Endothelial cell of umbilical vein (primary cell): ENCODE results near the gene RBPJ. TPM values are rescaled to one million over a fixed set of nuclear protein-coding genes. Genes with fewer than 3 reads are reported as not detected.

Experiments
- BruUV-seq: library from RNA; stranded (reverse); fragments of 400-500 nt; replicated peaks from 2 replicates; lab custom pipeline; 2021; lab: Mats Ljungman, UMichigan
- CTCF ChIA-PET: fragments of 300-600, 350-600 bp; sonication (Branson Sonifier 250); formaldehyde crosslinking; loops from one replicate; lab custom pipeline; 2021; ENCODE audit warnings: antibody characterized with exemption, inconsistent platforms; lab: Charles Lee
- POLR2A ChIA-PET: fragments of 300-600, 350-600 bp; sonication (Branson Sonifier 250); formaldehyde crosslinking; loops from one replicate; lab custom pipeline; 2021; ENCODE audit warnings: antibody characterized with exemption, inconsistent platforms; lab: Charles Lee
- DNase-seq: peaks from one replicate; pipeline ENCODE4 v3.0.0-alpha.2; 2011; ENCODE audit warnings: low read depth, low spot score
- FAIRE-seq: peaks from 2 replicates; lab custom pipeline; 2011; peaks lifted over from hg19 to GRCh38; lab: Jason Lieb, UNC
- H2AFZ ChIP-seq: 2 replicates; pipeline ENCODE4 v1.6.0; 2012; ENCODE audit warnings: low read depth, low read length, control low read depth, inconsistent platforms
- H3K27ac ChIP-seq: 2 replicates; pipeline ENCODE4 v1.5.1; 2011; ENCODE audit warnings: low read depth, mild to moderate bottlenecking, control low read depth, low read length, moderate library complexity; ENCODE audit not compliant: insufficient read depth
- H3K27me3 ChIP-seq, 2 experiments: 2 replicates each; pipeline versions ENCODE4 v1.6.0 to v1.6.1; 2011; ENCODE audit warnings: low read length in 2 of 2, mixed read lengths in 1 of 2; ENCODE audit not compliant: control insufficient read depth in 2 of 2, insufficient read depth in 2 of 2
- H3K36me3 ChIP-seq, 2 experiments: 2 replicates in 1 of 2; 3 replicates in 1 of 2; pipeline ENCODE4 v1.5.1; 2011; ENCODE audit warnings: low read length in 2 of 2, mild to moderate bottlenecking in 1 of 2, moderate library complexity in 1 of 2; ENCODE audit not compliant: control insufficient read depth in 2 of 2, insufficient read depth in 2 of 2; ENCODE audit errors: extremely low read depth in 1 of 2
- H3K4me1 ChIP-seq: 3 replicates; pipeline ENCODE4 v1.5.1; 2011; ENCODE audit warnings: mild to moderate bottlenecking, low read length; ENCODE audit not compliant: control insufficient read depth, insufficient read depth; ENCODE audit errors: extremely low read depth
- H3K4me2 ChIP-seq: 2 replicates; pipeline ENCODE4 v1.6.1; 2011; ENCODE audit warnings: low read length, control low read depth, mixed read lengths; ENCODE audit not compliant: insufficient read depth
- H3K4me3 ChIP-seq, 3 experiments: fragments of 200-600 bp in 1 of 3; sonication (generic), shearing (Covaris generic) in 1 of 3; replicated peaks in 1 of 3; 2 replicates each; pipeline ENCODE4 v1.5.1; 2011 to 2016; ENCODE audit warnings: control low read depth in 3 of 3, low read length in 3 of 3, mild to moderate bottlenecking in 2 of 3, inconsistent platforms in 1 of 3, low read depth in 1 of 3, moderate library complexity in 1 of 3; ENCODE audit not compliant: insufficient read depth in 1 of 3
- H3K79me2 ChIP-seq: 2 replicates; pipeline ENCODE4 v1.6.0; 2012; ENCODE audit warnings: low read length, inconsistent platforms; ENCODE audit not compliant: control insufficient read depth, insufficient read depth
- H3K9ac ChIP-seq: replicated peaks from 2 replicates; pipeline ENCODE3; 2011; ENCODE audit warnings: low read length, control low read depth; ENCODE audit not compliant: insufficient read depth; ENCODE audit errors: extremely low read depth
- H3K9me1 ChIP-seq: replicated peaks from 3 replicates; pipeline ENCODE4 v1.6.0; 2011; ENCODE audit warnings: mild to moderate bottlenecking, low read length; ENCODE audit not compliant: control insufficient read depth, insufficient read depth; ENCODE audit errors: extremely low read depth
- H3K9me3 ChIP-seq: replicated peaks from 2 replicates; pipeline ENCODE4 v1.5.1; 2012; ENCODE audit warnings: low read length, inconsistent platforms; ENCODE audit not compliant: control insufficient read depth, insufficient read depth
- H4K20me1 ChIP-seq: replicated peaks from 2 replicates; pipeline ENCODE3; 2011; ENCODE audit warnings: mild to moderate bottlenecking, low read length; ENCODE audit not compliant: control insufficient read depth, insufficient read depth; ENCODE audit errors: extremely low read depth
- EZH2 ChIP-seq: IDR thresholded peaks from 2 replicates; pipeline ENCODE4 v1.6.1; 2012; ENCODE audit warnings: borderline replicate concordance, low read depth, mild to moderate bottlenecking, moderate library complexity, low read length, inconsistent platforms; ENCODE audit not compliant: severe bottlenecking
- FOS ChIP-seq: IDR thresholded peaks from 2 replicates; pipeline ENCODE4 v1.6.1; 2011; ENCODE audit warnings: mild to moderate bottlenecking, low read length, moderate library complexity, borderline replicate concordance; ENCODE audit not compliant: insufficient read depth
- GATA2 ChIP-seq: IDR thresholded peaks from 2 replicates; pipeline ENCODE4 v1.7.0; 2011; ENCODE audit warnings: low read depth, mild to moderate bottlenecking, moderate library complexity, mixed read lengths, low read length; ENCODE audit not compliant: insufficient read length, insufficient read depth
- MYC ChIP-seq: IDR thresholded peaks from one replicate; pipeline ENCODE4 v1.6.1; 2011; ENCODE audit warnings: mild to moderate bottlenecking, low read depth, low read length
- POLR2A ChIP-seq: IDR thresholded peaks from 2 replicates; pipeline ENCODE4 v1.6.1; 2012; ENCODE audit warnings: low read depth, mild to moderate bottlenecking, control low read depth, low read length
- POLR2AphosphoS5 ChIP-seq: IDR thresholded peaks from 2 replicates; pipeline ENCODE4 v1.6.1; 2012; ENCODE audit warnings: low read depth, mild to moderate bottlenecking, control low read depth, low read length, moderate library complexity; ENCODE audit not compliant: insufficient read depth
- dilution Hi-C: fragments of 300-500 bp; cut with MboI; formaldehyde crosslinking; loops from one replicate; pipeline ENCODE4 v1.15.0; 2019; ENCODE audit warnings: low sequenced_read_pairs; ENCODE audit not compliant: extremely low pct_ligation_motif_present
- intact Hi-C: fragments of 100-400 bp; cut with micrococcal nuclease; formaldehyde crosslinking; loops from one replicate; pipeline ENCODE4 v1.10.0; 2022
- polyA plus RNA-seq, 4 experiments: library from polyadenylated mRNA; depleted of rRNA in 3 of 4; stranded (reverse) in 3 of 4; unstranded in 1 of 4; fragments of >200 nt; gene quantifications; 2 replicates each; pipeline versions ENCODE4 v1.2.1 to v1.2.3, GENCODE V29; 2011 to 2012; ENCODE audit warnings: missing spikeins in 1 of 4
- total RNA-seq: library from RNA; stranded (reverse); gene quantifications from 2 replicates; pipeline ENCODE4 v1.2.3, GENCODE V29; 2021
- TF ChIP-seq, protein P1 (sequence below): IDR thresholded peaks from 2 replicates; pipeline ENCODE4 v1.6.1; 2011; ENCODE audit not compliant: insufficient read depth, insufficient read length

The RBPJ gene
- total and polyA plus RNA-seq, 2 donors (not counting 3 experiments of a cell fraction or from before 2014, with no cell fraction given) = 17.0 to 42.9 TPM

DNA sequence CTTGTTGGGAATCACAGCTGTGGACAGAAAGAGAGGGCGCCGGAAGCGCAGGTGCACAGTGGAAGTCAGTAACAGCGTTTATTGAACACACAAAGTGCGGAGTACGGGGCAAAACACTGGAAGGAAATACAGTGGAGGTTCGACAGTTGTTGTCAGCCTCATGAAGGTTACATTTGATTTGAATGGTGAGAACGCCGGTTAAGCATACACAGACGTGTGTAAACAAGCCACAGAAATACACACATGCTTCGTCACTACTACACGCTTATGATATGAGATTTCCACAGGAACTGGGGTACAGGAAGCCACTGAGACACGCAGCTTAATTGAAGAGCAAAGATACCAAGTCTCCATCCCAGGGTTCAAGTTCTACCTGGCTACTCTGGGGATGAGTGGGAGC, 157.5 kb downstream of the RBPJ start:
- TF ChIP-seq, protein P1, sequence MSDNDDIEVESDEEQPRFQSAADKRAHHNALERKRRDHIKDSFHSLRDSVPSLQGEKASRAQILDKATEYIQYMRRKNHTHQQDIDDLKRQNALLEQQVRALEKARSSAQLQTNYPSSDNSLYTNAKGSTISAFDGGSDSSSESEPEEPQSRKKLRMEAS = no peak
- TF ChIP-seq EZH2 (no peak), POLR2A (no peak)
- no peaks in the 10 kb centered on the region for H4K20me1 ChIP-seq
- H3K9me3 ChIP-seq = no peaks in the 10 kb centered on the region
- no peaks in the 10 kb centered on the region for H3K4me1 ChIP-seq
- H3K36me3 ChIP-seq = no peaks in the 10 kb centered on the region
- no peak overlapping the region for H3K4me2 ChIP-seq
- FAIRE-seq (no peak), DNase-seq (no peak)
- no peak overlapping the region for H3K4me3 ChIP-seq
- CTCF ChIA-PET = no interaction called here
- no peak overlapping the region for H2AFZ ChIP-seq
- peaks cover 4 to 7% of the 10 kb centered on the region in 2 experiments for H3K27me3 ChIP-seq
- intact Hi-C loops (no loop called here), dilution Hi-C loops (no loop called here)
- H3K79me2 ChIP-seq = no peaks in the 10 kb centered on the region
- H3K9me1 ChIP-seq = no peaks in the 10 kb centered on the region
- H3K9ac ChIP-seq = no peak overlapping the region
- POLR2A ChIA-PET = no interaction called here
- BruUV-seq = no TSS peak
- H3K27ac ChIP-seq = no peak overlapping the region

DNA sequence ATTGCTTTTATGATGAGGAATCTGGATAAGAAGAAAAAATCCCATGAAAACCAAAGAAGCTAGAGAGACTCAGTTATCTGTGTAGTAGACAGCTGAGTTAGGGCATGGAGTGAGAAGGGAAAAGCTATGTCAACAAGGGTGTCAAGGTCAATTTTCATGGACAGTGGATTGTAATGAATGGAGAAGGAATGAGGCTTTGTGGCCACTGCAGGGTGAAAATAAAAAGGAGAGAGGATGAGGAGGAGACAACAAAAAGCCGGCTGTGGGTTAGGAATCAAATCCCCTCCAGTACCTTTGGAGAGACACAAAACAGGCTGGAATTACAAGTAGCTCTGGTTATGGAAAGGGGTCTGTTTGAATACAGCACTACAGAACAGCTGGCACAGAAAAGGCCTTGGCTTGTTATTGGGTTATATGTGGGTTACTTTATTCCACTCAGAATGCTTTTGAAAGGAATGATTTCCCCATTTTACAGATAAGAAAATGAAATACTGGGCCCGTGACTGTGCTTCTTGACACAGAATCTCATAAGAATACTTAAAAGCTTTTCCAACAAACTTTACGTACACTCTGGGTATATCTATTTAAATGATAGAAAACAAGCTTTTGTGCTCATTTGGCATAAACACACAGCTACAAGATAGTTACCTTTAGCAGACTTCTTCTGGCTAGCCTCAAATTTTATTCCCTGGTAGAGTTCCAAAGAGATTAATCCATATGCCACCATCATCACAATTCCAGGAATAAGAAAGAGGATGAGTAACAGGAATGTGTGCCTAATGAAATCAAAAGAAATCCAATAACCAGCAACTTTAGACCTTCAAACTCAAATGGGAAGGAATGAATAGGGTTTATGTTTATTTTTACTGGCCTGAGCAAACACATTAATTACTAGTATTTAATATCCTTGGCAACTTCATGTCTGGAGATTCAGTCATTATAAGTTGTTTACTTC, 162.0 kb downstream of the RBPJ start:
- Histone ChIP-seq H3K36me3 (no peaks in the 10 kb centered on the region), H3K4me2 (no peak overlapping the region), H4K20me1 (no peaks in the 10 kb centered on the region), H3K79me2 (no peaks in the 10 kb centered on the region), H3K4me1 (no peaks in the 10 kb centered on the region), H3K27me3 (peaks cover 4 to 12% of the 10 kb centered on the region in 2 experiments), H3K4me3 (no peak overlapping the region), H3K9me1 (no peaks in the 10 kb centered on the region), H3K9me3 (no peaks in the 10 kb centered on the region), H3K27ac (no peak overlapping the region), H3K9ac (no peak overlapping the region), H2AFZ (no peak overlapping the region)
- dilution Hi-C loops = no loop called here
- DNase-seq = no peak
- TF ChIP-seq POLR2A = no peak
- TF ChIP-seq GATA2 = no peak
- TF ChIP-seq MYC = no peak
- no peak for TF ChIP-seq FOS
- TF ChIP-seq POLR2AphosphoS5 = no peak
- no peak for TF ChIP-seq EZH2
- TF ChIP-seq, protein P1 = no peak
- ChIA-PET CTCF (no interaction called here), POLR2A (no interaction called here)
- BruUV-seq = no TSS peak
- no peak for FAIRE-seq
- intact Hi-C loops = no loop called here
